ENCODE measurements around the gene C6orf163. TPM values are rescaled to one million over a fixed set of nuclear protein-coding genes. Genes with fewer than 3 reads are reported as not detected.

Gene C6orf163
- total and polyA plus RNA-seq, 2 of the 13 experiments (the other 11 are each of a cell fraction or from before 2014, with no cell fraction given), result 0.62 to 1.8 TPM

GRCh38 chr6:87407901-87408720 is 63.5 kb downstream of the C6orf163 start, which contains the start of gene CFAP206 (continued):
- TF ChIP-seq TRAFD1 (CRISPR knock-in tag; IDR thresholded peaks at IDR 0.05; ENCODE audit: borderline replicate concordance), result no peak
- peak; percentile 83 for TF ChIP-seq SAP130 (CRISPR knock-in tag; IDR thresholded peaks at IDR 0.05; ENCODE audit: low read depth)
- TF ChIP-seq TBX2 (CRISPR knock-in tag; IDR thresholded peaks at IDR 0.05; ENCODE audit: borderline replicate concordance), result 0 out of 2 replicates have a peak, but pooled peaks have one; percentile 38
- no peak for TF ChIP-seq RBFOX2 (IDR thresholded peaks at IDR 0.05; ENCODE audit: low read depth, low read length)
- 0 out of 2 replicates have a peak, but pooled peaks have one; percentile 55 for TF ChIP-seq ZNF333 (CRISPR knock-in tag; IDR thresholded peaks at IDR 0.05; ENCODE audit: borderline replicate concordance)
- 0 out of 2 replicates have a peak, but pooled peaks have one; percentile 28 for TF ChIP-seq ESRRA (CRISPR knock-in tag; IDR thresholded peaks at IDR 0.05; ENCODE audit: low read depth)
- TF ChIP-seq ZNF143 (CRISPR knock-in tag; IDR thresholded peaks at IDR 0.05), result peak; percentile 23; the same call in 1 of the 2 replicates
- no peak for TF ChIP-seq NFE2L2 (IDR thresholded peaks at IDR 0.05; ENCODE audit: low read length)
- TF ChIP-seq ZBTB14 (CRISPR knock-in tag; IDR thresholded peaks at IDR 0.05), result peak; percentile 97
- peak; percentile 45; the same call in 1 of the 2 replicates for TF ChIP-seq CBFB (CRISPR knock-in tag; IDR thresholded peaks at IDR 0.05)
- TF ChIP-seq CCAR2 (optimal IDR thresholded peaks at IDR 0.05; ENCODE audit: low read depth, low read length), result no peak
- TF ChIP-seq CAMTA2 (CRISPR knock-in tag; IDR thresholded peaks at IDR 0.05; ENCODE audit: borderline replicate concordance), result 0 out of 2 replicates have a peak, but pooled peaks have one; percentile 64
- 0 out of 2 replicates have a peak, but pooled peaks have one; percentile 3 for TF ChIP-seq FOSL2 (CRISPR knock-in tag; IDR thresholded peaks at IDR 0.05)
- TF ChIP-seq IRF1 (CRISPR knock-in tag; IDR thresholded peaks at IDR 0.05; ENCODE audit: low read depth), result no peak
- TF ChIP-seq MLLT10 (CRISPR knock-in tag; IDR thresholded peaks at IDR 0.05), result no peak
- TF ChIP-seq UBTF (CRISPR knock-in tag; IDR thresholded peaks at IDR 0.05), result peak; percentile 65
- no peak for TF ChIP-seq NKX3-1 (CRISPR knock-in tag; IDR thresholded peaks at IDR 0.05)
